SK-N-MC (cell line): ENCODE results near the gene DERL3.

ENCODE experiments used
- EZH2 ChIP-seq: fragments of 200-600 bp; sonication (generic); IDR thresholded peaks from one replicate; pipeline ENCODE4 v1.6.1; 2017; ENCODE audit warnings: antibody characterized with exemption
- FOXP2 ChIP-seq: optimal IDR thresholded peaks from 2 replicates; pipeline ENCODE3; 2011; ENCODE audit warnings: mild to moderate bottlenecking, moderate library complexity; ENCODE audit not compliant: insufficient read depth; ENCODE audit errors: extremely low read length, control extremely low read depth
- POLR2AphosphoS5 ChIP-seq: IDR thresholded peaks from 2 replicates; pipeline ENCODE4 v1.6.1; 2012; ENCODE audit warnings: mild to moderate bottlenecking, low read depth, low read length, borderline replicate concordance

- no peak for TF ChIP-seq EZH2
- TF ChIP-seq POLR2AphosphoS5 = no peak
- TF ChIP-seq FOXP2 = no peak
Measured at GRCh38 chr22:23856721-23857605, 18.2 kb upstream of the DERL3 start.
